ENCODE measurements around the gene PPP2R2C.

Gene PPP2R2C

GRCh38 chr4:6306299-6306698 is 166.1 kb downstream of the PPP2R2C start:
- Histone ChIP-seq H3K27ac (ENCODE audit: low read length) (no peak overlapping the region), H3K27me3 (ENCODE audit: insufficient read depth, low read length, poor library complexity) (no peaks in the 10 kb centered on the region), H3K9me3 (ENCODE audit: insufficient read depth, low read length, severe bottlenecking) (no peaks in the 10 kb centered on the region), H3K9ac (ENCODE audit: low read depth, low read length) (no peak overlapping the region), H3K4me2 (ENCODE audit: insufficient read depth, low read length) (no peak overlapping the region), H3K36me3 (ENCODE audit: insufficient read depth, low read length) (no peaks in the 10 kb centered on the region), H4K20me1 (ENCODE audit: insufficient read depth, low read length) (no peaks in the 10 kb centered on the region; the same call in 1 of the 2 replicates), H2AFZ (ENCODE audit: low read depth, low read length) (no peak overlapping the region), H3K4me1 (ENCODE audit: insufficient read depth, low read length) (no peaks in the 10 kb centered on the region), H3K79me2 (ENCODE audit: insufficient read depth, low read length) (no peaks in the 10 kb centered on the region), H3K4me3 (ENCODE audit: low read depth in 1 of 2, low read length in 2 of 2) (no peak overlapping the region)
- ATAC-seq (ENCODE audit: insufficient read depth, low read depth) (no peak), DNase-seq (no peak)
- TF ChIP-seq EZH2 (IDR thresholded peaks at IDR 0.05; ENCODE audit: borderline replicate concordance, low read depth, low read length, severe bottlenecking) (no peak), CTCF (IDR thresholded peaks at IDR 0.05; ENCODE audit: borderline replicate concordance, extremely low read depth, low read length, poor library complexity, severe bottlenecking) (no peak)

GRCh38 chr4:6303943-6304342 is 168.5 kb downstream of the PPP2R2C start:
- no peak overlapping the region for H3K4me2 ChIP-seq (ENCODE audit: insufficient read depth, low read length)
- no peak overlapping the region for H2AFZ ChIP-seq (ENCODE audit: low read depth, low read length)
- no peaks in the 10 kb centered on the region for H3K4me1 ChIP-seq (ENCODE audit: insufficient read depth, low read length)
- ATAC-seq (ENCODE audit: insufficient read depth, low read depth) (no peak), DNase-seq (no peak)
- no peaks in the 10 kb centered on the region for H3K9me3 ChIP-seq (ENCODE audit: insufficient read depth, low read length, severe bottlenecking)
- H3K4me3 ChIP-seq (ENCODE audit: low read depth in 1 of 2, low read length in 2 of 2) = no peak overlapping the region
- TF ChIP-seq CTCF (IDR thresholded peaks at IDR 0.05; ENCODE audit: borderline replicate concordance, extremely low read depth, low read length, poor library complexity, severe bottlenecking) (no peak), EZH2 (IDR thresholded peaks at IDR 0.05; ENCODE audit: borderline replicate concordance, low read depth, low read length, severe bottlenecking) (no peak)
- H4K20me1 ChIP-seq (ENCODE audit: insufficient read depth, low read length) = no peaks in the 10 kb centered on the region; the same call in 1 of the 2 replicates
- no peaks in the 10 kb centered on the region for H3K27me3 ChIP-seq (ENCODE audit: insufficient read depth, low read length, poor library complexity)
- no peaks in the 10 kb centered on the region for H3K79me2 ChIP-seq (ENCODE audit: insufficient read depth, low read length)
- H3K36me3 ChIP-seq (ENCODE audit: insufficient read depth, low read length) = no peaks in the 10 kb centered on the region
- no peak overlapping the region for H3K27ac ChIP-seq (ENCODE audit: low read length)
- H3K9ac ChIP-seq (ENCODE audit: low read depth, low read length) = no peak overlapping the region

DNA sequence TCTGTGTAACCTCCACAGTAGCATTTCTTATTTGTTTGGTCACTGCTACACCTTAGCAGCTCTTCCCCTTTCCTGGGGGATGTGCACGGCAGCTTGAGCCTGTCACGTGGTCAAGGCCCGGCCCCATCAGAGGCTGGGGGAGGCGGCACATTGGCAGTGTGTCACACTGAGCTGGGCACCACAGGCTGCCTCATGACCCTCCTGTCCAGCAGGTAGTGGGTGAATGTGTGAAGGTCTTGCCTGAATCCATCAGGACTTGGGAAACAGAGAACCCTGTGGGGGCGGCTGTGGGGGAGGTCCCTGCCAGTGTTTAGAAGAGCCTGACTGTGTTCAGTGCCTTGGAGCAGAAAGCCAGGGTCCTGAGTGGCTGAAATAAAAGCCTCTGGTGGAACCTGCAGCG is 169.5 kb downstream of the PPP2R2C start:
- no peak for ATAC-seq (ENCODE audit: insufficient read depth, low read depth)
- Histone ChIP-seq H3K79me2 (ENCODE audit: insufficient read depth, low read length) (no peaks in the 10 kb centered on the region), H3K4me2 (ENCODE audit: insufficient read depth, low read length) (no peak overlapping the region), H3K4me3 (ENCODE audit: low read depth in 1 of 2, low read length in 2 of 2) (no peak overlapping the region), H2AFZ (ENCODE audit: low read depth, low read length) (no peak overlapping the region), H3K27ac (ENCODE audit: low read length) (no peak overlapping the region), H4K20me1 (ENCODE audit: insufficient read depth, low read length) (no peaks in the 10 kb centered on the region; the same call in 1 of the 2 replicates), H3K27me3 (ENCODE audit: insufficient read depth, low read length, poor library complexity) (no peaks in the 10 kb centered on the region), H3K36me3 (ENCODE audit: insufficient read depth, low read length) (no peaks in the 10 kb centered on the region), H3K9me3 (ENCODE audit: insufficient read depth, low read length, severe bottlenecking) (no peaks in the 10 kb centered on the region), H3K9ac (ENCODE audit: low read depth, low read length) (no peak overlapping the region), H3K4me1 (ENCODE audit: insufficient read depth, low read length) (no peaks in the 10 kb centered on the region)
- DNase-seq = no peak
- TF ChIP-seq CTCF (IDR thresholded peaks at IDR 0.05; ENCODE audit: borderline replicate concordance, extremely low read depth, low read length, poor library complexity, severe bottlenecking) (no peak), EZH2 (IDR thresholded peaks at IDR 0.05; ENCODE audit: borderline replicate concordance, low read depth, low read length, severe bottlenecking) (no peak)
